GM12878 (cell line): ENCODE data around the gene CTNNA3. TPM values are rescaled to one million over a fixed set of nuclear protein-coding genes. Genes with fewer than 3 reads are reported as not detected.

ENCODE experiments used
- ATAC-seq: fragments of 200-7000 bp; cut with Tn5 transposase; 3 replicates; pipeline ENCODE4 v1.9.1; 2020; ENCODE audit warnings: mild to moderate bottlenecking, moderate library complexity
- BruUV-seq: library from RNA; stranded (reverse); fragments of 400-500 nt; replicated peaks from 2 replicates; lab custom pipeline; 2021; lab: Mats Ljungman, UMichigan
- CTCF ChIA-PET: fragments of 300-600 bp; sonication (Branson Sonifier 250); formaldehyde crosslinking; extraction: SDS; loops from one replicate; lab custom pipeline; 2021; ENCODE audit warnings: inconsistent platforms; lab: Yijun Ruan, JAX
- POLR2A ChIA-PET: fragments of 350-600 bp; formaldehyde crosslinking; extraction: SDS; loops from one replicate; lab custom pipeline; 2021; ENCODE audit warnings: inconsistent platforms; lab: Charles Lee
- RAD21 ChIA-PET: fragments of 300-600 bp; sonication (Branson Sonifier 250); formaldehyde crosslinking; loops from one replicate; lab custom pipeline; 2023; ENCODE audit warnings: antibody characterized with exemption; ENCODE audit not compliant: unreplicated experiment; lab: Charles Lee
- SMC1A ChIA-PET: fragments of 300-600 bp; sonication (Branson Sonifier 250); formaldehyde crosslinking; loops from one replicate; lab custom pipeline; 2023; ENCODE audit not compliant: unreplicated experiment, uncharacterized antibody; lab: Charles Lee
- DNase-seq: peaks from one replicate; pipeline ENCODE4 v3.0.0-alpha.2; 2011; ENCODE audit warnings: low read depth, low spot score
- FAIRE-seq: peaks from 3 replicates; lab custom pipeline; 2011; peaks lifted over from hg19 to GRCh38; lab: Jason Lieb, UNC
- H2AFZ ChIP-seq: 2 replicates; pipeline ENCODE4 v1.6.0; 2011; ENCODE audit warnings: low read depth, low read length, control low read depth; ENCODE audit not compliant: control insufficient read depth
- H3K27ac ChIP-seq: 2 replicates; pipeline ENCODE4 v1.5.1; 2011; ENCODE audit warnings: control low read depth; ENCODE audit not compliant: control insufficient read depth, insufficient read depth
- H3K27me3 ChIP-seq, 2 experiments: replicated peaks in 1 of 2; 2 replicates each; pipeline versions ENCODE4 v1.6.0 to v1.6.1; 2011; ENCODE audit warnings: low read length in 1 of 2; ENCODE audit not compliant: control insufficient read depth in 2 of 2, insufficient read depth in 2 of 2
- H3K36me3 ChIP-seq, 2 experiments: 2 replicates each; pipeline ENCODE4 v1.5.1; 2011; ENCODE audit warnings: low read length in 1 of 2; ENCODE audit not compliant: control insufficient read depth in 2 of 2, insufficient read depth in 2 of 2
- H3K4me1 ChIP-seq: 2 replicates; pipeline ENCODE4 v1.6.1; 2011; ENCODE audit warnings: mild to moderate bottlenecking, low read length, moderate library complexity, mixed read lengths; ENCODE audit not compliant: control insufficient read depth, insufficient read depth
- H3K4me2 ChIP-seq: 2 replicates; pipeline ENCODE4 v1.6.0; 2011; ENCODE audit warnings: control low read depth; ENCODE audit not compliant: control insufficient read depth, insufficient read depth
- H3K4me3 ChIP-seq: fragments of 200-600 bp; sonication (generic); 2 replicates; pipeline ENCODE4 v1.5.1; 2016
- H3K79me2 ChIP-seq: 2 replicates; pipeline ENCODE4 v1.6.0; 2011; ENCODE audit warnings: low read length; ENCODE audit not compliant: control insufficient read depth, insufficient read depth
- H3K9ac ChIP-seq: 2 replicates; pipeline ENCODE4 v1.8.0; 2011; ENCODE audit warnings: low read length, control low read depth, mixed read lengths; ENCODE audit not compliant: control insufficient read depth, insufficient read depth
- H3K9me3 ChIP-seq: replicated peaks from 3 replicates; pipeline ENCODE4 v1.5.1; 2011; ENCODE audit warnings: mild to moderate bottlenecking, low read length; ENCODE audit not compliant: control insufficient read depth, insufficient read depth
- H4K20me1 ChIP-seq: 2 replicates; pipeline ENCODE4 v1.6.0; 2011; ENCODE audit not compliant: control insufficient read depth, insufficient read depth
- ASH2L ChIP-seq: fragments of 300-600, 200-600 bp; sonication (generic); IDR thresholded peaks from 2 replicates; pipeline ENCODE4 v1.6.1; 2017; ENCODE audit warnings: low read depth, mild to moderate bottlenecking, borderline replicate concordance
- ATF7 ChIP-seq: fragments of 450-650 bp; IDR thresholded peaks from 2 replicates; pipeline ENCODE4 v1.6.1; 2016; ENCODE audit warnings: low read depth, mild to moderate bottlenecking
- ETV6 ChIP-seq, 2 experiments: fragments of 450-650 bp in 1 of 2; IDR thresholded peaks in 1 of 2; conservative IDR thresholded peaks in 1 of 2; 2 replicates each; pipeline ENCODE4 v1.6.1; 2014; ENCODE audit warnings: antibody characterized with exemption in 1 of 2, borderline replicate concordance in 1 of 2, low read depth in 1 of 2, mild to moderate bottlenecking in 1 of 2, moderate library complexity in 1 of 2
- HDAC2 ChIP-seq: fragments of 200-600 bp; sonication (generic); IDR thresholded peaks from 2 replicates; pipeline ENCODE4 v1.6.1; 2017
- JUNB ChIP-seq: IDR thresholded peaks from 2 replicates; pipeline ENCODE4 v1.6.1; 2016; ENCODE audit warnings: antibody characterized with exemption, mild to moderate bottlenecking
- MEF2B ChIP-seq: fragments of 450-650 bp; IDR thresholded peaks from 2 replicates; pipeline ENCODE4 v1.6.1; 2018; ENCODE audit warnings: mild to moderate bottlenecking, moderate library complexity; ENCODE audit not compliant: partially characterized antibody, poor library complexity, severe bottlenecking
- POLR2AphosphoS5 ChIP-seq: IDR thresholded peaks from 2 replicates; pipeline ENCODE4 v1.6.1; 2011; ENCODE audit warnings: mild to moderate bottlenecking, low read length, inconsistent platforms
- RBBP5 ChIP-seq: fragments of 200-600 bp; sonication (generic); conservative IDR thresholded peaks from 2 replicates; pipeline ENCODE4 v1.6.1; 2016
- RELA ChIP-seq: fragments of 450-650 bp; IDR thresholded peaks from 2 replicates; pipeline ENCODE4 v1.8.0; 2014; ENCODE audit warnings: borderline replicate concordance; ENCODE audit not compliant: partially characterized antibody
- SMC3 ChIP-seq: IDR thresholded peaks from 2 replicates; pipeline ENCODE4 v1.6.1; 2011; ENCODE audit warnings: low read length, improper control_type of control experiment, borderline replicate concordance
- SREBF2 ChIP-seq: IDR thresholded peaks from 2 replicates; pipeline ENCODE4 v1.6.1; 2012; ENCODE audit warnings: mild to moderate bottlenecking, low read length
- TARDBP ChIP-seq: IDR thresholded peaks from 2 replicates; pipeline ENCODE4 v1.6.1; 2016; ENCODE audit warnings: borderline replicate concordance
- WRNIP1 ChIP-seq: IDR thresholded peaks from 2 replicates; pipeline ENCODE4 v1.6.1; 2011; ENCODE audit warnings: low read depth, low read length, improper control_type of control experiment, borderline replicate concordance
- WGBS: methylation state at CpG from one replicate; pipeline ENCODE4 v1.1.6; 2016; ENCODE audit warnings: low lambda C conversion rate; ENCODE audit not compliant: insufficient replicate concordance, insufficient coverage; ENCODE audit errors: missing lambda C conversion rate; 5-methylcytosine and 5-hydroxymethylcytosine counted together
- in situ Hi-C: fragments of 300-500 bp; cut with MboI; formaldehyde crosslinking; loops from 9 replicates; pipeline ENCODE4 v1.14.3; 2018; ENCODE audit warnings: mixed read lengths
- intact Hi-C: fragments of 100-400 bp; cut with micrococcal nuclease; formaldehyde crosslinking; loops from one replicate; pipeline ENCODE4 v1.14.2; 2022; ENCODE audit not compliant: unreplicated experiment
- polyA plus RNA-seq, 11 experiments: library from polyadenylated mRNA; depleted of rRNA in 4 of 11; unstranded in 6 of 11; stranded (reverse) in 5 of 11; fragments of >200 nt; fragmentation: Nextera tagmentation in 4 of 11; fragmentation: Illumina TruSeq in 1 of 11; extraction: Ambion mirVana in 4 of 11; extraction: Trizol in 1 of 11; gene quantifications; 1 replicate in 1 of 11; 2 replicates in 10 of 11; pipeline versions ENCODE4 v1.2.1 to v1.2.3, GENCODE V29; 2011 to 2016; ENCODE audit warnings: inconsistent platforms in 2 of 11, missing spikeins in 2 of 11, low read depth in 1 of 11
- total RNA-seq, 4 experiments: library from RNA; depleted of rRNA in 3 of 4; stranded (reverse); fragments of >200 nt in 3 of 4; fragmentation: Illumina TruSeq in 1 of 4; extraction: Trizol in 1 of 4; gene quantifications; 2 replicates each; pipeline versions ENCODE4 v1.2.1 to v1.2.3, GENCODE V29; 2013 to 2021
- TF ChIP-seq, protein P1 (sequence below): IDR thresholded peaks from 2 replicates; pipeline ENCODE4 v1.6.1; 2011; ENCODE audit warnings: borderline replicate concordance, low read depth, mild to moderate bottlenecking, moderate library complexity, low read length; ENCODE audit not compliant: insufficient read depth, poor library complexity, severe bottlenecking
- TF ChIP-seq, protein P2 (sequence below): IDR thresholded peaks from 2 replicates; pipeline ENCODE4 v1.6.1; 2011; ENCODE audit warnings: low read depth, low read length, improper control_type of control experiment, borderline replicate concordance

Gene CTNNA3
- total and polyA plus RNA-seq, 10 of the 15 experiments (the other 5 are each of a cell fraction or from before 2014, with no cell fraction given): under 0.01 to 4.5 (median 0.22) TPM; not detected in 2

DNA sequence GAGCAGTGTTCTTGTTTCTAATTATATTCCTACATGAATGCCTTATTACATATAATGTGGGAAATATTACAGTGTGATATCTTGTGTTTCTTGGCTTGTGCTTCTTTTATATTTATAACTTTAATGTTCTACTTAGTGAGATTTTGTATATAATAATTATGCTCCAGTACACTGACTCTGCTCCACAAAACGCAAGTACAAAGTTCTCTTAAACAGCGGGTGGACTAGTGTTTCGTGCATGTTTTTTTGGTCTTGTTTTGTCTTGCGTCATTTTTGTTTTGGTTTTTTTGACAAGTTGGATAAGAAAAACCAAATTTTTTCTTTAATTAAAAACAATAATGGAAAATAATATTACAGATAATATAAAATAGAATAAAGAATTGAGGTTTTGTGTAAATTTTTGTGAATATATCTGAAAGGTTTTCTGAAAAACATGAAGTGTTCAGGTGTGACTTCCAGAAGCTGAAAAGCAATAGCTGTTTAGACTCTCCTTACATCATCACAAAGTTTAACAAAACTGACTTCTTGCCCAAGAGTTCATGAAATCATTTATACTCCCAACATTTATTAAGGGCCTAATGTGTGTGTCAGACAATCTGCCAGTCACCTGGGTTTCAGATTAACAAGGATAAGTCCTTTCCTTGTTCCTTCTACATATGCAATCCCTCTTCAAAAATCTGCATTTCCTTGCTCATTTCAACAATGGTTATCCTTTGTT lies 438.4 kb downstream of the CTNNA3 start (continued):
- TF ChIP-seq, protein P1, sequence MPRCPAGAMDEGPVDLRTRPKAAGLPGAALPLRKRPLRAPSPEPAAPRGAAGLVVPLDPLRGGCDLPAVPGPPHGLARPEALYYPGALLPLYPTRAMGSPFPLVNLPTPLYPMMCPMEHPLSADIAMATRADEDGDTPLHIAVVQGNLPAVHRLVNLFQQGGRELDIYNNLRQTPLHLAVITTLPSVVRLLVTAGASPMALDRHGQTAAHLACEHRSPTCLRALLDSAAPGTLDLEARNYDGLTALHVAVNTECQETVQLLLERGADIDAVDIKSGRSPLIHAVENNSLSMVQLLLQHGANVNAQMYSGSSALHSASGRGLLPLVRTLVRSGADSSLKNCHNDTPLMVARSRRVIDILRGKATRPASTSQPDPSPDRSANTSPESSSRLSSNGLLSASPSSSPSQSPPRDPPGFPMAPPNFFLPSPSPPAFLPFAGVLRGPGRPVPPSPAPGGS: no peak
- TF ChIP-seq SMC3 (no peak), ASH2L (no peak), MEF2B (no peak), SREBF2 (no peak), RBBP5 (no peak)

DNA sequence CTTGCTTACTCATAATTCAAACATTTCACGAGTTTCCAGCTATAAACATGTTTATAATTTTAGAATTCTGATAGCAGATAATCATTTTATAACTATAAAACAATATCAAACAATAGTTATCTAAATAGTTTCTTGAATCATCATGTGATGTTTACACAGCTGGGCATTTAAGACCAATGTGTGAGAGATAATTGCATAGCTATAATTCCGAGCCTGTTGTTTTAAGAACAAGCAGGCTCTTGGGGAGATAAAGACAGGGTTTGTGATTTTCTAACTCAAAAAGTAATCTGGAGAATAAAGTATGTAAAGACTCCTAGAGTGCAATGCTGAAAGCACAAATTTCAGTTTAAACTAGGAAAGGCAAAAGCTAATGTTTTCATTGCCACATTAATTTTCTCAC lies 439.0 kb downstream of the CTNNA3 start:
- BruUV-seq: no TSS peak
- intact Hi-C loops: no loop called here
- 0% methylated on average over 2 of the region's 2 CpGs for WGBS

More for the DNA sequence above, 439.0 kb downstream of the CTNNA3 start:
- Histone ChIP-seq H3K9ac (no peak overlapping the region), H3K36me3 (no peaks in the 10 kb centered on the region), H3K4me3 (no peak overlapping the region), H3K79me2 (no peaks in the 10 kb centered on the region), H3K9me3 (no peaks in the 10 kb centered on the region), H4K20me1 (no peaks in the 10 kb centered on the region)
- ChIA-PET POLR2A (no interaction called here), RAD21 (no interaction called here), CTCF (interaction anchor here (0.9 to 1.0 kb wide), 2 partner anchors 12 to 37 kb away, joined by 3 to 4 read pairs; no protein-coding TSS in a partner anchor)
- in situ Hi-C loops: no loop called here
- ATAC-seq: no peak
- TF ChIP-seq, protein P2, sequence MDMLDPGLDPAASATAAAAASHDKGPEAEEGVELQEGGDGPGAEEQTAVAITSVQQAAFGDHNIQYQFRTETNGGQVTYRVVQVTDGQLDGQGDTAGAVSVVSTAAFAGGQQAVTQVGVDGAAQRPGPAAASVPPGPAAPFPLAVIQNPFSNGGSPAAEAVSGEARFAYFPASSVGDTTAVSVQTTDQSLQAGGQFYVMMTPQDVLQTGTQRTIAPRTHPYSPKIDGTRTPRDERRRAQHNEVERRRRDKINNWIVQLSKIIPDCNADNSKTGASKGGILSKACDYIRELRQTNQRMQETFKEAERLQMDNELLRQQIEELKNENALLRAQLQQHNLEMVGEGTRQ: no peak
- no peak for TF ChIP-seq ATF7
- TF ChIP-seq WRNIP1: no peak
- no peak for TF ChIP-seq JUNB
- no peak for TF ChIP-seq TARDBP
- no peak for TF ChIP-seq HDAC2
- TF ChIP-seq ETV6 (conservative IDR thresholded peaks at IDR 0.05 in 1 of 2, IDR thresholded peaks at IDR 0.05 in 1 of 2; ENCODE audit: borderline replicate concordance in 1 of 2, low read depth in 1 of 2): no peak
- TF ChIP-seq POLR2AphosphoS5: no peak
- TF ChIP-seq RELA: no peak
- TF ChIP-seq, all 136 proteins: peak for 0
- no peak overlapping the region for H3K4me2 ChIP-seq
- H2AFZ ChIP-seq: no peak overlapping the region
- FAIRE-seq (no peak), DNase-seq (no peak)
- no peak overlapping the region for H3K27ac ChIP-seq
- no peaks in the 10 kb centered on the region for H3K27me3 ChIP-seq
- SMC1A ChIA-PET: interaction anchor here (0.9 to 1.0 kb wide), 4 partner anchors 18 to 116 kb away, joined by 3 to 4 read pairs (median 3); no protein-coding TSS in a partner anchor
- no peaks in the 10 kb centered on the region for H3K4me1 ChIP-seq
